Neural cell (in vitro differentiated cells): ENCODE data around the gene RNU1-3. TPM values are rescaled to one million over a fixed set of nuclear protein-coding genes. Genes with fewer than 3 reads are reported as not detected.
"Not testable (repeated sequence)": the region's sequence is repeated elsewhere in the genome, so short reads cannot be mapped to it uniquely, and the experiment has no call there.

Source experiments
- H2AFZ ChIP-seq: fragments of 200-600, 300-800 bp; sonication (generic), shearing (Covaris generic); 2 replicates; pipeline ENCODE4 v1.6.0; 2014; ENCODE audit warnings: low read depth, mild to moderate bottlenecking, antibody characterized with exemption, low read length, moderate library complexity
- H3F3A ChIP-seq: fragments of 200-600 bp; shearing (Covaris generic); 2 replicates; pipeline ENCODE4 v1.6.1; 2016; ENCODE audit warnings: mild to moderate bottlenecking, moderate library complexity, mixed read lengths, antibody characterized with exemption, low read length; ENCODE audit not compliant: insufficient read depth, poor library complexity, severe bottlenecking
- H3K27ac ChIP-seq: fragments of 200-600, 300-800 bp; sonication (generic), shearing (Covaris generic); 2 replicates; pipeline ENCODE4 v1.5.1; 2014; ENCODE audit warnings: mild to moderate bottlenecking, low read length, moderate library complexity
- H3K27me3 ChIP-seq: fragments of 300-800, 200-600 bp; sonication (generic), shearing (Covaris generic); 2 replicates; pipeline ENCODE4 v1.6.0; 2014; ENCODE audit warnings: mild to moderate bottlenecking, low read depth, low read length, moderate library complexity; ENCODE audit not compliant: insufficient read depth
- H3K36me3 ChIP-seq: fragments of 300-800, 200-600 bp; sonication (generic), shearing (Covaris generic); 2 replicates; pipeline ENCODE4 v1.5.1; 2014; ENCODE audit warnings: mild to moderate bottlenecking, antibody characterized with exemption, low read length, moderate library complexity; ENCODE audit not compliant: insufficient read depth
- H3K4me2 ChIP-seq: fragments of 300-800, 200-600 bp; sonication (generic), shearing (Covaris generic); 2 replicates; pipeline ENCODE4 v1.6.0; 2014; ENCODE audit warnings: mild to moderate bottlenecking, low read length
- H3K4me3 ChIP-seq: fragments of 300-800, 200-600 bp; sonication (generic), shearing (Covaris generic); 2 replicates; pipeline ENCODE4 v1.5.1; 2014; ENCODE audit warnings: mild to moderate bottlenecking, low read length, moderate library complexity
- H3K79me2 ChIP-seq: fragments of 200-600 bp; shearing (Covaris generic); replicated peaks from 2 replicates; pipeline ENCODE4 v1.6.0; 2014; ENCODE audit warnings: mild to moderate bottlenecking, low read length, moderate library complexity; ENCODE audit not compliant: insufficient read depth
- H3K9ac ChIP-seq: fragments of 300-800, 200-600 bp; sonication (generic), shearing (Covaris generic); 2 replicates; pipeline ENCODE4 v1.6.1; 2016; ENCODE audit warnings: mild to moderate bottlenecking, low read length, mixed read lengths
- H3K9me2 ChIP-seq: fragments of 200-600 bp; shearing (Covaris generic); 2 replicates; pipeline ENCODE4 v1.6.1; 2016; ENCODE audit warnings: mild to moderate bottlenecking, low read length, mixed read lengths; ENCODE audit not compliant: insufficient read depth
- H3K9me3 ChIP-seq: fragments of 200-600, 300-800 bp; sonication (generic), shearing (Covaris generic); 2 replicates; pipeline ENCODE4 v1.6.1; 2016; ENCODE audit warnings: mild to moderate bottlenecking, mixed run types, low read length, moderate library complexity, mixed read lengths
- H4K20me1 ChIP-seq: fragments of 200-600 bp; shearing (Covaris generic); 2 replicates; pipeline ENCODE4 v1.6.1; 2016; ENCODE audit warnings: mild to moderate bottlenecking, mixed run types; ENCODE audit not compliant: insufficient read depth
- CTCF ChIP-seq: fragments of 450-650 bp; IDR thresholded peaks from 2 replicates; pipeline ENCODE4 v1.5.1; 2014; ENCODE audit warnings: antibody characterized with exemption, mild to moderate bottlenecking, moderate library complexity; ENCODE audit not compliant: poor library complexity, severe bottlenecking
- EP300 ChIP-seq: fragments of 450-650 bp; conservative IDR thresholded peaks from 2 replicates; pipeline ENCODE4 v1.6.1; 2014; ENCODE audit warnings: antibody characterized with exemption, mild to moderate bottlenecking, moderate library complexity; ENCODE audit not compliant: poor library complexity, severe bottlenecking
- EZH2 ChIP-seq: fragments of 200-600, 300-800 bp; shearing (Covaris generic), sonication (generic); IDR thresholded peaks from 2 replicates; pipeline ENCODE4 v1.6.1; 2014; ENCODE audit warnings: antibody characterized with exemption, low read length, borderline replicate concordance, mild to moderate bottlenecking; ENCODE audit not compliant: insufficient read depth, poor library complexity, severe bottlenecking
- MXI1 ChIP-seq: fragments of 450-650 bp; conservative IDR thresholded peaks from 2 replicates; pipeline ENCODE4 v1.6.1; 2014; ENCODE audit warnings: antibody characterized with exemption, mild to moderate bottlenecking; ENCODE audit not compliant: poor library complexity, severe bottlenecking
- POLR2AphosphoS5 ChIP-seq: IDR thresholded peaks from 2 replicates; pipeline ENCODE4 v1.6.1; 2012
- RAD21 ChIP-seq: fragments of 450-650 bp; conservative IDR thresholded peaks from 2 replicates; pipeline ENCODE4 v1.6.1; 2014; ENCODE audit warnings: antibody characterized with exemption, mild to moderate bottlenecking, moderate library complexity
- SMC3 ChIP-seq: fragments of 450-650 bp; conservative IDR thresholded peaks from 2 replicates; pipeline ENCODE4 v1.6.1; 2014; ENCODE audit warnings: antibody characterized with exemption, mild to moderate bottlenecking, moderate library complexity; ENCODE audit not compliant: poor library complexity
- TAF1 ChIP-seq: IDR thresholded peaks from 2 replicates; pipeline ENCODE4 v1.6.1; 2012; ENCODE audit warnings: low read depth
- polyA plus RNA-seq: library from polyadenylated mRNA; depleted of rRNA; stranded (reverse); fragments of >200 nt; gene quantifications from 2 replicates; pipeline ENCODE4 v1.2.3, GENCODE V29; 2014
- TF ChIP-seq, protein P1 (sequence below): IDR thresholded peaks from 2 replicates; pipeline ENCODE4 v1.6.1; 2012; ENCODE audit warnings: borderline replicate concordance

The RNU1-3 gene
- polyA plus RNA-seq, 1 donor from 2014 or later: not detected

DNA sequence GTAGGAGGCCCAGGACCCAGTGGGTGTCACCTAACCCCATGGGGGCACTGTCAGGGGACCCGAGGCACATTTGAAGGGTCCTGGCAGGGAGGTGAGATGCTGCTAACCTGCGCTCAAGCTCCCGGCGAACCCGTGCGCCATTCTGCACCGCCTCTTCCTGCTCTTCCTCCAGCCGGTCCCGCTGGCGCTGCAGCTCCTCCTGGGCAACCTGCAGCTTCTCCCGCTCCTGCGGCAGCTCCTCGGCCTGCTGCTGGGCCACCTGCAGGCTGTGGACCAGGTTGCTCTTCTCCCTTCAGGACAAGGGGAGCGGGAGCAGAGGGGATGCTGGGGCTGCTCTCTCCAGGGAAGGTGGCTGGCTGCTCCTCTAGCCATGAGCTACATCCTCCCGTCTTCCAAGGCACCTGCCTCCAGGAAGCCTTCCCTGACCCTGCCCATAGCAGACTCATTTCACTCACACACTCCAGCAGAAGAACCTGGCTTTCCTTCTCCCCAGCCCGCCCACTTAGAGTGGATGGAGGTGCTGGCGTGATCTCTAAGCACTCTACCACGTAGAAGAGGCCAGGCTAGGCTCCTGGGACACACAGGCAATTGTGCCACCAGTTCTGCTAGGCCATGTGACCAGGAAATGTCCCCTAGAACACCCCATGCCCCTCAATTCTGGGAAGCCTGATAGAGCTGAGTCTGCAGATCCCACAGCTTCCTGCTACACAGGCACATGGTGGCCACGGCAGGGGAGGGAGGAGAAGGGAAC lies 38.2 kb downstream of the RNU1-3 start:
- Histone ChIP-seq H3F3A (no peaks in the 10 kb centered on the region), H3K9me2 (no peaks in the 10 kb centered on the region), H3K36me3 (peaks cover 38% of the 10 kb centered on the region), H3K79me2 (no peaks in the 10 kb centered on the region), H3K27me3 (no peaks in the 10 kb centered on the region), H3K4me3 (no peak overlapping the region), H3K9me3 (no peaks in the 10 kb centered on the region), H2AFZ (no peak overlapping the region), H3K27ac (no peak overlapping the region), H3K4me2 (no peak overlapping the region), H3K9ac (no peak overlapping the region), H4K20me1 (no peaks in the 10 kb centered on the region)
- TF ChIP-seq, protein P1, sequence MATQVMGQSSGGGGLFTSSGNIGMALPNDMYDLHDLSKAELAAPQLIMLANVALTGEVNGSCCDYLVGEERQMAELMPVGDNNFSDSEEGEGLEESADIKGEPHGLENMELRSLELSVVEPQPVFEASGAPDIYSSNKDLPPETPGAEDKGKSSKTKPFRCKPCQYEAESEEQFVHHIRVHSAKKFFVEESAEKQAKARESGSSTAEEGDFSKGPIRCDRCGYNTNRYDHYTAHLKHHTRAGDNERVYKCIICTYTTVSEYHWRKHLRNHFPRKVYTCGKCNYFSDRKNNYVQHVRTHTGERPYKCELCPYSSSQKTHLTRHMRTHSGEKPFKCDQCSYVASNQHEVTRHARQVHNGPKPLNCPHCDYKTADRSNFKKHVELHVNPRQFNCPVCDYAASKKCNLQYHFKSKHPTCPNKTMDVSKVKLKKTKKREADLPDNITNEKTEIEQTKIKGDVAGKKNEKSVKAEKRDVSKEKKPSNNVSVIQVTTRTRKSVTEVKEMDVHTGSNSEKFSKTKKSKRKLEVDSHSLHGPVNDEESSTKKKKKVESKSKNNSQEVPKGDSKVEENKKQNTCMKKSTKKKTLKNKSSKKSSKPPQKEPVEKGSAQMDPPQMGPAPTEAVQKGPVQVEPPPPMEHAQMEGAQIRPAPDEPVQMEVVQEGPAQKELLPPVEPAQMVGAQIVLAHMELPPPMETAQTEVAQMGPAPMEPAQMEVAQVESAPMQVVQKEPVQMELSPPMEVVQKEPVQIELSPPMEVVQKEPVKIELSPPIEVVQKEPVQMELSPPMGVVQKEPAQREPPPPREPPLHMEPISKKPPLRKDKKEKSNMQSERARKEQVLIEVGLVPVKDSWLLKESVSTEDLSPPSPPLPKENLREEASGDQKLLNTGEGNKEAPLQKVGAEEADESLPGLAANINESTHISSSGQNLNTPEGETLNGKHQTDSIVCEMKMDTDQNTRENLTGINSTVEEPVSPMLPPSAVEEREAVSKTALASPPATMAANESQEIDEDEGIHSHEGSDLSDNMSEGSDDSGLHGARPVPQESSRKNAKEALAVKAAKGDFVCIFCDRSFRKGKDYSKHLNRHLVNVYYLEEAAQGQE: no peak
- TF ChIP-seq CTCF (no peak), MXI1 (no peak), EP300 (no peak), POLR2AphosphoS5 (no peak), SMC3 (no peak), TAF1 (no peak), EZH2 (no peak), RAD21 (no peak)

DNA sequence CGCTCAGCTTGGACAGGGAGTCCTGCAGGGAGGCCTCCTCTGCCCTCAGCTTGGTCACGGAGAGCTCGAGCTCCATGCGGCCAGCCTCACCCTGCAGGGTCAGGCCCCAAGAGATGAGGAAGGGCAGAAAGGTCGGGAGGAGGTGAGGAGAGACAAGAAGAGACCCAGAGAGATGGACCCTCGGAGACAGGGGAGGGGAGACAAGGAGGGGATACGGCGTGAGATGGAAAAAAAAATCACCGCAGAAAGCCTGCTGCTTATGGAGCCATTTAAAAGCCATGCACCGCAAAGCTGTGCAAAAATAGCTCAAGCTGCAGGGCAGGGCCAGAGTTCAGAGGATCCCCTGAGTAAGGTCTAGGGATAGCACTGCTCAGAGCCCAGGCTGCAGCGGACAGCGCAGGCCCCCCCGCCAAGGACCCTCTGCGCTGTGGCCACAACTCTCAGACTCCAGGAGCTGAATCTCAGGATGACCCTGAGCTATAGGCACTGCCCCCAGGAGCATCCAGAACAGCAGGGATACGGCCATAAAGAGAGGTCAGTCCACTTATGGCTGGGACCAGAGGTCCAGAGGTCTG lies 40.3 kb downstream of the RNU1-3 start:
- not testable (repeated sequence) for H3K79me2 ChIP-seq, H3K4me2 ChIP-seq, H4K20me1 ChIP-seq, H2AFZ ChIP-seq, H3K27me3 ChIP-seq, H3K9me3 ChIP-seq, H3K4me3 ChIP-seq, H3K9me2 ChIP-seq, H3K27ac ChIP-seq, H3F3A ChIP-seq, H3K9ac ChIP-seq
- peaks cover 27% of the 10 kb centered on the region for H3K36me3 ChIP-seq
